Skeletal muscle tissue (tissue), 4 donors: ENCODE measurements around the gene MATN1. TPM values are rescaled to one million over a fixed set of nuclear protein-coding genes. Genes with fewer than 3 reads are reported as not detected.

ENCODE experiments used
- H3K27ac ChIP-seq: one replicate; pipeline ENCODE4 v1.7.0; 2013; ENCODE audit warnings: mild to moderate bottlenecking, low read depth, low read length, inconsistent platforms
- H3K27me3 ChIP-seq, 3 donors: one replicate each; pipeline ENCODE4 v1.7.0; 2013; ENCODE audit warnings: low read length in 3 of 3; ENCODE audit not compliant: control insufficient read depth in 3 of 3, insufficient read depth in 3 of 3
- H3K36me3 ChIP-seq, 3 donors: one replicate each; pipeline ENCODE4 v1.7.0; 2013; ENCODE audit warnings: low read length in 3 of 3; ENCODE audit not compliant: control insufficient read depth in 3 of 3, insufficient read depth in 3 of 3
- H3K4me1 ChIP-seq, 3 donors: one replicate each; pipeline ENCODE4 v1.7.0; 2013; ENCODE audit warnings: low read length in 3 of 3, mild to moderate bottlenecking in 3 of 3; ENCODE audit not compliant: control insufficient read depth in 3 of 3, insufficient read depth in 3 of 3
- H3K4me3 ChIP-seq, 3 donors: one replicate each; pipeline ENCODE4 v1.7.0; 2013; ENCODE audit warnings: low read length in 3 of 3
- H3K9ac ChIP-seq, 3 donors: one replicate each; pipeline ENCODE4 v1.7.0; 2013; ENCODE audit warnings: low read length in 3 of 3, mild to moderate bottlenecking in 3 of 3, moderate library complexity in 2 of 3, low read depth in 1 of 3
- H3K9me3 ChIP-seq, 3 donors: one replicate each; pipeline ENCODE4 v1.7.0; 2013; ENCODE audit warnings: low read length in 3 of 3; ENCODE audit not compliant: control insufficient read depth in 3 of 3
- total RNA-seq: library from RNA; depleted of rRNA; stranded (reverse); fragments of >200 nt; gene quantifications from one replicate; pipeline ENCODE4 v1.2.3, GENCODE V29; 2014
- donor health status: Osteomylitis.

Gene MATN1
- total RNA-seq, 1 donor from 2014 or later: 1.6 TPM

DNA sequence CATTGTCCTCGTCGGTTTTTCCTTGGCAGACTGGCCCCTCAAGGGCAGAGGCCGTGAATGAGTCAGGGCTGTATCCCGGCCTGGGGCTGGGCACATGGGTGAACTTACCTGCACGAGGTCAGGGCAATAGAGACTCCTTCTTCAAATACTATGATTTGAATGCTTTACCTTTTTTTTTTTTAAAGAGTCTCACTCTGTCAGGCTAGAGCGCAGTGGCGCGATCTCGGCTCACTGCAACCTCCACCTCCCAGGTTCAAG lies 29.2 kb upstream of the MATN1 start:
- Histone ChIP-seq H3K27me3 (no peaks in the 10 kb centered on the region), H3K4me1 (peaks cover 20 to 31% (median 22%) of the 10 kb centered on the region in 3 donors), H3K4me3 (no peak overlapping the region), H3K9me3 (no peaks in the 10 kb centered on the region), H3K27ac (no peak overlapping the region), H3K36me3 (no peaks in the 10 kb centered on the region), H3K9ac (no peak overlapping the region)

DNA sequence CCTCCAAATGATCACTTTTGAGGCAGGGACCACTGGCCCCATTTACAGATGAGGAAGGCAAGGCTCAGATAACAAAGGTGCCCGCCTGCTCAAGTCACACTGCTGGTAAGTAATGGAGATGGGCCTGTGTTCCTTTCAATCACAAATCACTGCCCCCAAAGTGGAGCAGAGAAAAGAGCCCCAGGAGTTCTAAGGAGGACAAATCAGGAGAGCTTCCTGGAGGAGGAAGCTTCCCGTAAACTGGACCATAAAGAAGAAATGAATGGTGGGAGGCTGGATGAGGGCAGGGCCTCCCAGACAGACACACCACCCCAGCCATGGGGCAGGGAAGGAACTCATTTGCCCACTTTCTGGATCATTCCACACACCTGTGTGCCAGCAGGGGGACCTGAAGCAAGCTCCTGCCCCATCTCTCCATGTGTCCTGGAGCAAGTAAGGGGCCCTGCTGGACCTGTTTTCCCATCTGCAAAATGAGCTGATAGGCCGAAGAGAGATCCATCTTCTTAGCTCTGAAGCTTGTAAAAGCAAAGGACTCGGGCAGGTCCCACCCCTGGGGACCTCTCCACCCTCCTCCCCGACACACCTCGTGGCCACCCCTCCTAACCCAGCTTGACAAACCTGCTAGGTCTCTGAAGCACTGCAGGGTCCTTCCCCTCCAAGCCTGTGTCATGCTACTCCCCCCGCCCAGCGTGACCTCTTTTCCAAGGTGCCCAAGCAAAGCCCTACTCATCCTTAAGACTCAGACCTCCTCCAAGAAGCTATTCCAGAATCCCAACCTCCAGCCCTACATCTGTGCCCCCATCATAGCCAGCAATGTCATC lies 28.7 kb upstream of the MATN1 start:
- Histone ChIP-seq H3K27ac (no peak overlapping the region), H3K27me3 (no peaks in the 10 kb centered on the region), H3K9ac (no peak overlapping the region), H3K36me3 (no peaks in the 10 kb centered on the region), H3K9me3 (no peaks in the 10 kb centered on the region), H3K4me3 (no peak overlapping the region), H3K4me1 (peaks cover 15 to 27% (median 17%) of the 10 kb centered on the region in 3 donors)

DNA sequence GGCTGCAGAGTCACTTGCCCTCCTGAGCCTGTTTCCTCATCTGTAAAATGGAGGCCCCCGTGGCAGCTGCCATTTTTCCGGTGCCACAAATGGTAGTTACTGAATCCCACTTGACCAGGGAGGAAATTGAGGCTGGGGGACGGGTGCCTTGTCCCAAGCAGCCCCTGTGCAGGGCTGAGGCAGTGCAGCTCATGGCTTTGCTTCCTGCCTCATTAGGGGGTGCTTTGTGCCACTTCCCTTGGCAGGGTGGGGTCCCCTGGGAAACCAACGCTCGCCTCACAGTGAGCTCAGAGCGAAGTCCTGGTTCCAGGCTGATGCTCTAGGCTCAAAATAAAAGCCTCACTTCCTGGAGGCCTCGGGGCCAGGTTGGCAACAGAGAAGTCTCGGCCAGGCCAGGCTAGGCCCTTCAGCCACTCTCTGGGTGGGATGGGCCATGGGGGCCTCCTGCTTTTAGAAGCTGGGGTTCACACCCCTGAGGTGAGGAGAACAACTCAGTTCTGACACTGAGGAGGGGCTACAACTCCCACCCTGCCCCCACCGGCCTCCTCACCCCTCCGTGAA lies 27.4 kb upstream of the MATN1 start:
- H3K4me3 ChIP-seq: no peak overlapping the region
- H3K9me3 ChIP-seq: no peaks in the 10 kb centered on the region
- no peak overlapping the region for H3K9ac ChIP-seq
- no peaks in the 10 kb centered on the region for H3K36me3 ChIP-seq
- no peaks in the 10 kb centered on the region for H3K27me3 ChIP-seq
- H3K27ac ChIP-seq: no peak overlapping the region
- peaks cover 8 to 27% (median 10%) of the 10 kb centered on the region in 3 donors for H3K4me1 ChIP-seq

DNA sequence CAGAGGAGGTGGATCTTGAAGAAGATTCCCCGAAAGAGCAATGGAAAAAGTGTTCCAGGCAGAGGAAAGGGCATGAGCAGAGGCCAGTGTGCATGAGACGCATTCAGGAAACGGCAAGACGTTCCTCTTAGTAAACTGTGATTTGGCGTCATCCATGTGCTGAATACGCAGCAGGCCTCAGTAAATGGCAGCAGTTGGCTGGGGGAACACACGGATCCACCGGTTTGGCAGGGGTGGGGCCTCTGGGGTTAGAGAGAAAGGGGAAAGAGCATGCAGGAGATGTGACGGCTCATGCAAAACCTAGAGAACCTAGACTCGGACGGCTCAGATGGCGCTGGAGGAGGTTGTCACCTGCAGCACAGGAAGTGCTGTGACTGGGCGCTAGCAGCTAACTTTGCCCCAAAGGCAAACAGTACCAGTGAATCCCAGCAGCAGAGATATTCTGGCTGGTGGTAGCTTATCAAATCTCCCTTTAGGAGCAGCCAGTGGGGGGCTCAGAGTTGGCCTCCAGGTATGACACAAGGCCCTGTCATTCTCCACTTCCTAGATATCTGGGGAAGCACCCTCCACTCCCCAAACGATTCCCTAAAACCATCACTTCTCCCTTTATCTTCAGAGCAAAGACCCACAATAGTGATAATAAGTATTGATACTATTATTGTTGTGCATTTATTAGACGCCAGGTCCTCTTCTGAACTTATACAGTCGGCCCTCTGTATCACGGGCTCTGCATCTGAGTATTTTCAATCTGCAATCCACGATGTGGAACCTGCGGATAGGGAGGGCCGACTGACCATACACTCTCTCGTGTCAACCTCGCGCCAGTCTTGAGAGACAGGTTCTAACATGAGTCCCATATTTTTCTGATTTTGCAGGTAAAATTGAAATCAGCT lies 26.6 kb upstream of the MATN1 start:
- Histone ChIP-seq H3K4me3 (no peak overlapping the region), H3K27me3 (no peaks in the 10 kb centered on the region), H3K9me3 (no peaks in the 10 kb centered on the region), H3K36me3 (no peaks in the 10 kb centered on the region), H3K4me1 (peaks cover 6 to 26% (median 13%) of the 10 kb centered on the region in 3 donors), H3K27ac (no peak overlapping the region), H3K9ac (no peak overlapping the region)

DNA sequence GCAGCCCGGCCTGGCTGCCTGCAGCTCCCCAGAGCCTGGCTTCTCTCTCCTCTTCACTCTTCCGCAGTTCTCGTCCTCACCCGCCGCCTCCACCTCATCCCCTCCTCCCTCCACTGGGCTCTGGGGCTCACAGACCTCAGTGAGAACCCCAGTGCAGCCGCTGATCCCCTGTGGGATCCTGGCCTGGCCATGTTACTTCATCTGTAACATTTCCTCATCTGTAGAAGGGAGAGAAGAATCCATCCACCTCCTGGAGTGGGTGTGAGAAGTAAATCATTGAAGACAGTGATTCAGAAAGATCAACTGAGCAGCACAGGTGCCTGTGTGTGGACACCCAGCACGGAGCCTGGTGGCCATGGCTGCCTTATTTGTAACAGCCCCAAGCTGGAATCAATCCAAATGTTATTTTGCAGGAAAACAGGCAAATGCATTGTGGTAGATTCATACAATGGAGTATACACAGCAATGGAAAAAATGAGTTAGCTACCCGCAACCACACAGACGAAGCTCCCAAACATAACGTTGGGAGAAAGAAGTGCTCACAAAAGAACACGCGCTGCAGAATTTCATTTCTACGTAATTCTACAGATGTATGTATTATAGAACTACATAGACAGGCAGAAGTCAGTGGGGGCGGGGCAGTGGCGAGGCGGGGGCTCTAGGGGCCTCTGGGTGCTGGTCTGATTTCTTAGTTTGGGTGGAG lies 25.5 kb upstream of the MATN1 start:
- Histone ChIP-seq H3K4me1 (peaks cover 6 to 23% (median 13%) of the 10 kb centered on the region in 3 donors), H3K9ac (no peak overlapping the region), H3K27ac (no peak overlapping the region), H3K4me3 (no peak overlapping the region), H3K9me3 (no peaks in the 10 kb centered on the region), H3K36me3 (no peaks in the 10 kb centered on the region), H3K27me3 (no peaks in the 10 kb centered on the region)

DNA sequence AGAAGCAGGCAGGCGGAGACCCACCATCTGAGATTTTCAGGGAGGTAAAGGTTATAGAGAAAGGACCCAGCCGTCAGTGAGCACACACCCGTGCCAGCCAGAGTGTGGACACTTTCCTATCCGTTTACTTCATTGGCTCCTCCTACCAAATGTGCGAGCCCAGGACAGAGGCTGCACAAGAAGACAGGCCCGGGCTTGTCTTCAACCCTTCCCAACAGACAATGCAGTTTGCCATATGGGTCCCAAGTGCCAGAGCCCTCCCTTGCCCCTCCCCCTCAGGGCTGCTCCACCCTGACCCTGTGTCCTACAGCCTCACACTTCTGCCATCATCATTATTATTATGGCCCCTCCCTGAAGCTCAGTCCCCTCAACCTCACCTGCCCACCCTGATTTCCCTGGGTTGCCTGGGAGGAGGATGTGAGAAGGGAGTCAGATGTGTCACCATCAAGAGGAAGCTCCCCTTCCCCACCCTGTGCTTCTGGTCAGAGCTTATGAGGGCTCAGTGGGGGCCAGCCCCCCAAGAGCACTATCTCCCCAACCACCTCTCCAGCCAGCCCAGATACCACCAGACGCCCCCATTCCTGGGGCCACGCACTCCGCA lies 24.8 kb upstream of the MATN1 start:
- H3K4me1 ChIP-seq: peaks cover 6 to 23% (median 13%) of the 10 kb centered on the region in 3 donors
- no peak overlapping the region for H3K9ac ChIP-seq
- no peaks in the 10 kb centered on the region for H3K27me3 ChIP-seq
- no peaks in the 10 kb centered on the region for H3K36me3 ChIP-seq
- no peak overlapping the region for H3K27ac ChIP-seq
- no peaks in the 10 kb centered on the region for H3K9me3 ChIP-seq
- no peak overlapping the region for H3K4me3 ChIP-seq

DNA sequence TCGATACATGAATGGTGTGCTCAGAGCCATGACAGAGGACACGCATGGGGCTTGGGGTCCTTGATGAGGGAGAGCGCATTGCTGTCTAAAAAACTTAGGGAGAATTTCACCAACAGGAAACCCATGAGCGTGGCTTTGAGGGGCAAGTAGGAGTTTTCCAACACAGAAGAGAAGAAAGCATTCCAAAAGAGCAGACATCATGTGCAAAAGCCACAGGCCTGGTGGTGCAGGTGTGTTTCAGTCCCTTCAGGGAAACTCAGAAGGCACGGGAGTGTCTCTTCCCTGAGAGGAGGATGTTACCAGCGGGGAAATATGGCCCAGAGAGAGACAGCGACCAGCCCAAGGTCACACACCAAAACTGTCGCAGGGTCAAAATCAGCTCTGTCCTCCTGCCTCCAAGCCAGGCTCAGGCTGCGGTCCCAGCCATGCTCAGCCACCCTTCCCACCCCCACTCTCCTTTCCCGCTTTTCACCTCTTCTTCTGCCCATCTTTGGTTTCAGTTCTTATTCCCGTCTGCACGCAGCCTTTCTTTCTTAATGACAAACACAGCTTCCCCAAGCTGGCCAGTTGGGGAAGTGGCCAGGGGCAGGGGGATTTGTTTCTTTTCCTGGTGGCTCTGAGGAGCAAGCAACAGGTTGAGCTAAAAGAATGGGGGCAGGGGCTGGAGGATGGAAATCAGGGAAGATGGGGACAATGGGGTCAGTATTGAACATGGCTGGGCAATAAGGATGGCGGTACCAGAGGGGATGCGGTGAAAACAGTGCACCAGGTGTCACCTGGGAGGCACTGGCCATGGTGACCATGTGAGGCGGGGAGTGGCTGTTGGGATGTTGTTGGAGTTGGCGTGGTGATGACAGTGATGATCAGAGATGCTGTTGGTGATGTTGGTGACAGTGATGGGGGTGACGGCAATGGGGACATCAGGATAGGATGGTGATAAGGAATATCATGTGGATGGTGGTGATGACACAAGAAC lies 23.9 kb upstream of the MATN1 start:
- H3K27ac ChIP-seq: no peak overlapping the region
- no peaks in the 10 kb centered on the region for H3K36me3 ChIP-seq
- no peak overlapping the region for H3K4me3 ChIP-seq
- no peaks in the 10 kb centered on the region for H3K9me3 ChIP-seq
- H3K27me3 ChIP-seq: no peaks in the 10 kb centered on the region
- H3K9ac ChIP-seq: no peak overlapping the region
- peaks cover 6 to 23% (median 13%) of the 10 kb centered on the region in 3 donors for H3K4me1 ChIP-seq

DNA sequence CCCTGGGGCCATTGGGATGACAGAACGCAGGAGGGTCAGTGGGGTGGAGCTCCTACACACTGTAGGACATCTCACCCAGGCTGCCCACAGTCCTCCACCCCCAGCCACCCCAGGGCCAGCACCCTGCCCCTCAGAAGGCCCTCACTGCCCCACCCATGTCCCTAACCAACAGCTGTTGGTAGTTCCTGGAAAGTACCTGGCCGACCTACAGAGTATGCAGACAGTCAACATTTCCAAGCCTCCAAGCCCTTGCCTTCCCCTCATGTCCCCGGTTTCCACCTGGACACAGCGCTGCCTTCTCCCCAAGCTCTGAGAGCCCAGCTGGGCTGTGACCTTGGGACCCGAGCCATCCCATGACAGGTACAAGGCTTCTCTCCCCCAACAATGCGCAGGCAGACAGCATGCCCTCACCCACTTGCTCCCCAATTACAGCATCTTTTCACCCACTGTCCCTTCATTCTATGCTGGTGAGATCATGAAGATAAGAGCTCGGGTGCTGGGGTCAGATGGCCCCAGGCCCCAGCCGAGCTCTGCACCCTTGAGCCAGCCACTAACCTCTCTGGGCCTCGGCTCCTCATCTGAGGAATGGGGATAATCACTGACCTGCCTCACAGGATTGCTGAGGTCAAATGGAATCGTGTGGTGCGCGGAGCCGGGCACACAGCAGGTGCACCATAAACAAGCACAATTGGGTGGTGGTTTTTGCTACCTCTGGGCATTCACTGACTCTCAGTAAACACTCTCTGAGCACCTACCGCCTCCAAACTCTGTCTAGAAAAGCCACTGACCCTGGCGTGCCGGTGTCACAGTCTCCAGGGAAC lies 23.0 kb upstream of the MATN1 start:
- Histone ChIP-seq H3K36me3 (no peaks in the 10 kb centered on the region), H3K27me3 (no peaks in the 10 kb centered on the region), H3K27ac (no peak overlapping the region), H3K4me1 (peaks cover 6 to 24% (median 13%) of the 10 kb centered on the region in 3 donors), H3K4me3 (no peak overlapping the region), H3K9me3 (no peaks in the 10 kb centered on the region), H3K9ac (no peak overlapping the region)
